Stimulated activated naive CD8-positive, alpha-beta T cell treated with anti-CD3 and anti-CD28 coated beads, Interleukin-15, Interleukin-2, amounts not matched to agents 100 U/mL and 50 U/mL, for 24 hours (primary cell): ENCODE measurements around the gene DYNLRB2.

Source experiments
- ATAC-seq: fragments of 150-1000 bp; cut with Tn5 transposase; one replicate; pipeline ENCODE4 v1.10.0; 2021
- DNase-seq: peaks from one replicate; pipeline ENCODE4 v3.0.0; 2021

The DYNLRB2 gene

GRCh38 chr16:80599466-80599865 lies 58.7 kb downstream of the DYNLRB2 start:
- ATAC-seq (no peak), DNase-seq (no peak)
